ENCODE measurements around the gene CTNND2. TPM values are rescaled to one million over a fixed set of nuclear protein-coding genes. Genes with fewer than 3 reads are reported as not detected.

The CTNND2 gene
- total and polyA plus RNA-seq, 4 donors: 0.30 to 2.2 (median 0.71) TPM

GRCh38 chr5:10936081-10936855 lies 968.0 kb downstream of the CTNND2 start:
- Histone ChIP-seq H3K4me1 (ENCODE audit: control insufficient read depth in 5 of 5, insufficient read depth in 5 of 5, low read length in 5 of 5) (no peaks in the 10 kb centered on the region), H3K36me3 (ENCODE audit: control insufficient read depth in 4 of 4, insufficient read depth in 4 of 4, low read length in 4 of 4) (no peaks in the 10 kb centered on the region), H3K27me3 (ENCODE audit: control insufficient read depth in 3 of 3, insufficient read depth in 3 of 3, low read length in 2 of 3) (no peaks in the 10 kb centered on the region), H3K9me3 (ENCODE audit: control insufficient read depth in 4 of 4, insufficient read depth in 3 of 4, low read length in 3 of 4) (peaks cover 0 to 1% (median 0%) of the 10 kb centered on the region in 4 donors), H3K4me3 (no peak overlapping the region), H3K27ac (ENCODE audit: low read depth in 1 of 2, low read length in 1 of 2) (no peak overlapping the region), H3K9ac (ENCODE audit: insufficient read depth in 1 of 2, low read length in 2 of 2) (no peak overlapping the region)
- DNase-seq (no peak), ATAC-seq (ENCODE audit: insufficient read depth, low FRiP score) (no peak)
- no peak for TF ChIP-seq CTCF (IDR thresholded peaks at IDR 0.05; ENCODE audit: control extremely low read depth, extremely low read depth)
- 93 to 96% methylated on average over 14 of the region's 14 CpGs for WGBS, 2 donors

GRCh38 chr5:10935536-10935935 lies 968.7 kb downstream of the CTNND2 start:
- H3K9me3 ChIP-seq (ENCODE audit: control insufficient read depth in 4 of 4, insufficient read depth in 3 of 4, low read length in 3 of 4): no peaks in the 10 kb centered on the region
- H3K27me3 ChIP-seq (ENCODE audit: control insufficient read depth in 3 of 3, insufficient read depth in 3 of 3, low read length in 2 of 3): no peaks in the 10 kb centered on the region
- TF ChIP-seq CTCF (IDR thresholded peaks at IDR 0.05; ENCODE audit: control extremely low read depth, extremely low read depth): no peak
- H3K27ac ChIP-seq (ENCODE audit: low read depth in 1 of 2, low read length in 1 of 2): no peak overlapping the region
- no peak for ATAC-seq (ENCODE audit: insufficient read depth, low FRiP score)
- no peaks in the 10 kb centered on the region for H3K36me3 ChIP-seq (ENCODE audit: control insufficient read depth in 4 of 4, insufficient read depth in 4 of 4, low read length in 4 of 4)
- DNase-seq: no peak
- H3K4me3 ChIP-seq: no peak overlapping the region
- H3K4me1 ChIP-seq (ENCODE audit: control insufficient read depth in 5 of 5, insufficient read depth in 5 of 5, low read length in 5 of 5): no peaks in the 10 kb centered on the region
- H3K9ac ChIP-seq (ENCODE audit: insufficient read depth in 1 of 2, low read length in 2 of 2): no peak overlapping the region

GRCh38 chr5:10934783-10935355 lies 969.4 kb downstream of the CTNND2 start:
- H3K9me3 ChIP-seq (ENCODE audit: control insufficient read depth in 4 of 4, insufficient read depth in 3 of 4, low read length in 3 of 4): no peaks in the 10 kb centered on the region
- no peak overlapping the region for H3K27ac ChIP-seq (ENCODE audit: low read depth in 1 of 2, low read length in 1 of 2)
- no peak overlapping the region for H3K9ac ChIP-seq (ENCODE audit: insufficient read depth in 1 of 2, low read length in 2 of 2)
- H3K27me3 ChIP-seq (ENCODE audit: control insufficient read depth in 3 of 3, insufficient read depth in 3 of 3, low read length in 2 of 3): no peaks in the 10 kb centered on the region
- no peak for TF ChIP-seq CTCF (IDR thresholded peaks at IDR 0.05; ENCODE audit: control extremely low read depth, extremely low read depth)
- no peak for ATAC-seq (ENCODE audit: insufficient read depth, low FRiP score)
- no peaks in the 10 kb centered on the region for H3K4me1 ChIP-seq (ENCODE audit: control insufficient read depth in 5 of 5, insufficient read depth in 5 of 5, low read length in 5 of 5)
- H3K36me3 ChIP-seq (ENCODE audit: control insufficient read depth in 4 of 4, insufficient read depth in 4 of 4, low read length in 4 of 4): no peaks in the 10 kb centered on the region
- DNase-seq: no peak
- no peak overlapping the region for H3K4me3 ChIP-seq
- 72 to 73% methylated on average over 7 of the region's 7 CpGs for WGBS, 2 donors
